NOMO-1 (cell line): Measurements from ENCODE around the gene TMTC4.
"Not testable (repeated sequence)": the region's sequence is repeated elsewhere in the genome, so short reads cannot be mapped to it uniquely, and the experiment has no call there.

Experiments used
- DNase-seq, 2 experiments: peaks; one replicate each; lab custom pipeline; 2025; ENCODE audit not compliant: unreplicated experiment in 2 of 2; lab: John Stamatoyannopoulos, UW

TMTC4 gene

DNA sequence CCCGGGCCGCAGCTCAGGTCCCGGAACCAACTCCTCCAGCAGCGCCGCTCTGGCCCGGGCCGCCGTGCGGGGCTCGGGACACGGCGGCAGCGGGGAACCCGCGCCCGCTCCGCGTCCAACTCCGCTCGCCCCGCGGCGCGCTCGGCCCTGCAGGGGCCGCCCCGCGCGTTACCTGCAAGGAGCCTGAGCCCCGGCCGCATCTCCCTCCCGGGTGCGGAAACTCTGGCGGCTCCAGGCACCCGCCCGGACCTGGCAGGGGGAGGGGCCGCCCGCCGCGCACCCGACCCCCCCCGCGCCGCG, at the start of gene TMTC4:
Gene TMTC4 (minus strand): TSS at position 224 of the 300 bp plus-strand sequence. CDS start 4,433 bp downstream, outside the sequence.
- DNase-seq, result no peak

- no peak for DNase-seq
Measured at GRCh38 chr13:100722517-100722916, 47.9 kb upstream of the TMTC4 start.

DNA sequence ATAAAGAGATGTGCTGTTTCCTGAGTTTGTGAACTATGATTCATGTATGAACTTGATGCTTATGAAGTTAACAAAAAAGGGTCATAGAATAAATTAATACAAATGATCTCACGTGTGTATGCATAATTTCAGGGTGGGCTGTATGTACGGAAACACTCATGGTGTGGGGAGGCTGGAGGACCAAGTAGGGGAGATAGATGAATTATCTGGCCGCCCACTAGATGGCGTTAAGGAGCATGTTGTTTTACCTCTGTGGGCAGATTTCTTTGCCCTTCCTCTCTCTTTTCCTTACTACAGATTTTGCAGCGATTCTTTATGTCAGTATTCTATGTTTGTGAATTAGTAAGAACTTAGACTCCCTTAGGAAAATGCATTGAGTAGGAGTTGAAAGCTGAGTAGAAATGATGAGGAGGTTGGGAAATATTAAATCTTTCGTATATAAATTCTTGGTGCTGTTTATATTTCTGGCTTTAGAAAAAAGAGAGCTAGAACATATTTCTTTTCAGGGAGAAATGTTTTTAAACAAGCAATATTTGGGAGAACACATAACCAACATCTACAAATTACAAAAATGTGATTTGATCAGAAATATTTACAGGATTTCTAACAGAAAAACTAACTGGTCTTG, 47.4 kb upstream of the TMTC4 start:
- peak; percentile 20 to 34 for DNase-seq

- no peak for DNase-seq
Measured at GRCh38 chr13:100715604-100716003, 41.0 kb upstream of the TMTC4 start.

DNA sequence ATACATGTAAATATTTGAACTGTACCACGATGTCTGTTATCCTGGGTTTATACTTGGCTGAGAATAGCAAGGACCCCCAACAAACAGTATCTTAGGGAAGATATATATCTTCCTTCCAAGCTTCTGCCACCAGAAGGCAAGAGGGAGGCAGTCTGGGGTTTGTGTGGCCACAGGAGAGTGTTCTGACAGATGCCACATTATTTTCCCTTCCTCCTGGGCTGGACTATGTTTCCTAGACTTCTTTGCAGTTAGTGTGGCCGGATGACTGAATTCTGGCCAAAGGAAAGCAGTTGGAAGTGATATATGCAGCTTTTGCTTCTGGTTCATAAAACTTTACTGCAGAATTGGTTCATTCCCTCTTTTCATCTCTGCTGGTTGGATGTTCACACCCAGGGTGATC, 39.9 kb upstream of the TMTC4 start:
- no peak for DNase-seq

GRCh38 chr13:100710176-100710575, 35.6 kb upstream of the TMTC4 start:
- no peak for DNase-seq

- DNase-seq, result no peak
Measured at GRCh38 chr13:100707818-100708740, 33.5 kb upstream of the TMTC4 start.

- DNase-seq, result not testable (repeated sequence)
Measured at GRCh38 chr13:100698331-100698730, 23.7 kb upstream of the TMTC4 start.

DNA sequence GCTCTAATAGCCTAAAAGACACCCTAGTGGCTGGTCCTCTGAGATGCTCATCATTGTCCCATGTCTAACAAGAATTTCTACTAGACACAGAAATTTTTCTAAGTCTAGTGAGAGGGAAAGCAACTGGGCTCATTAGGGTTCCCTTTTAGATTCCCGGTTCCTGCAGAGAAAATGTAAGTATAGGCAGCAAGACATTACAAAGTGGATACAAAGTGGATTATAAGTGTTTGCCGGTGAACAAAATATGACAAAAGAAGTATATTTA, 20.8 kb upstream of the TMTC4 start:
- no peak for DNase-seq

DNA sequence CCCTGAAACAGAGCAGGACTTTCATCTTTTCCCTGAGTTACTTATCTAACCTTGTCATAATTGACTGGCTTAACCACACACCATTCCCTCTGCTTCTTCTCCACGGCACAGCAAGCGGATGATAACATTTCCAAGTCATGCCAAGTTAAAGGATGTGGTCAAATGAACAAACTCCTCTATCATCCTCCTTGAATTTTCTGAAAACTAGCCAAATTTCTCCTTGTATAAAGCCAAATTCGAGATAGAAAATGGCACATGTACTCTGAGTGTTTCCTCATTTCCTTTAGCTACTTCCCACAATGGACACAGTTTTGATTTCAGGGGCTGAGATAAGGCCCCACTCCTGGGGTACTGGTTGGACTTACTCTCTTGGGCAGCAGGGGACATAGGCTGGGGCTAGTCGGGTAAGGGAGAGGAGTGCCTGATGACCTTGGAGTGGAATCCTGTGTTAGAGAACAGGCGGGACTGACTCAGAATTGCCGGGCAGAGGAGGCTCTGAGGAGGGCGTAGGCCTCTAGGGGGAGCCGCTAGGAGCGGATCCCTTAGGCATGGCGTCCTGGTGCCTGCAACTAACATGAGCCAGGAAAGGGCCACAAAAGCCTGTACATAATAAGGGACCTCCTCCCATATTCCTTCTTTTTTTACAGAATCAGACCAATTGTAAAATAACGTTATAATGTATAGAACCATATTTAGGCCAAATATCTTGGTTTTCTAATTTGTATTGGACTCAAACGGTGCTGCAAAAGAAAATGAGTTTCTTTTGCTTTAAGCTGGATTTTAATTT, 20.3 kb upstream of the TMTC4 start:
- DNase-seq, result no peak

- DNase-seq, result no peak
Measured at GRCh38 chr13:100689191-100689590, 14.6 kb upstream of the TMTC4 start.

DNA sequence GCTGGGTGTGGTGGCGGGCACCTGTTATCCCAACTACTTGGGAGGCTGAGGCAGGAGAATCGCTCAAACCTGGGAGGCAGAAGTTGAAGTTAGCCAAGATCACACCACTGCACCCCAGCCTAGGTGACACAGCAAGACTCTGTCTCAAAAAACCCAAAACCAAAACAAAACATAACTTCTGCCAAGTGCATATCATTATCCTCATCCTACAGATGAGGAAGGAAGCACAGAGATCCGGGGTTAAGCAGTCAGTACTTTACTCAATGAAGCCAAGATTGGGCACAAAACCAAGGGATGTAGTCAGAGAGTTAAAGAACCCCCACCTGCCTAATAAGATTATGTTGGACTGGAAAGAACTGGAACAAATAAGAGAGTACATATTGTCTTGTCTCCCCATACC, 5.5 kb upstream of the TMTC4 start:
- no peak for DNase-seq

GRCh38 chr13:100677128-100677527, 2.5 kb upstream of the TMTC4 start:
- not testable (repeated sequence) for DNase-seq

GRCh38 chr13:100675661-100676129, 1.1 kb upstream of the TMTC4 start:
- DNase-seq, result no peak

DNA sequence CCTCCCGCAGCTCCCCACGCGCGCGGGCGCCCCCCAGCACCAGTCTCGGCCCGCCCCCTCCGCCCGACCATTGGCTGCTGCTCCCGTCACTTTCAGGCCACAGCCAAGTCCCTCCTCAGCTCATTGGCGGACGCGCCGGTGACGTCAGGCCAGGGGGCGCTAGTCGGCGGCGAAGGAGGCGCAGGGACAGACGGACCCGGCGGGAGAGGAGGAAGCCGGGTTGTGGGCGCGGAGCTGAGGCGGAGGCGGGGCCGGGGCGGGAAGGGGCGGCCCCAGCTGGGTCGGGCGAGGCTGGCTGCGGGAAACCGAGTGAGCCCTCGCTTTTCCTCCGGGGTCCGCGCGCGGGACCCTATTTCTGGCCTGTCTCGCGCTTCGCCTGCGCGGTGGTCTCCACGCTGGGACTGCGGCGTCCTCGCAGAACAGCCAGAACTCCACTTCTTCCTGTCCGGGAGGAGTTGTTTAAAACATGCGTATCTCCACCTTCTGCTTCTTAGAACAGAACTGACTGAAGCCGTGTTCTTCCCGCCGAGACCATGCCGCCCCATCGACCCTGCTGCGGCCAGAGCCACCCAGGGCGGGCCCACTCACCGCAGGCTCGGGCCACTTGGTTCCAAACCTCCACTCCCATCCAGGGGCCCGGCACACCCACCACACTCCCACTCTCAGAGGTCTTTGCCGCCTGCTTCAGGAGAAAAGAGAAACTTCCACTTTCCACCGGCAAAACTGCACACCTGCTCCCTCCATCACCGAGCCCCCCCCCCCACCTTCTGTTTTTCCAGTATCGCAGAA, 471 bp upstream of the TMTC4 start:
- peak; percentile 93 to 98 for DNase-seq

GRCh38 chr13:100673713-100674571, 653 bp downstream of the TMTC4 start:
- DNase-seq, result peak; percentile 52 to 74

DNA sequence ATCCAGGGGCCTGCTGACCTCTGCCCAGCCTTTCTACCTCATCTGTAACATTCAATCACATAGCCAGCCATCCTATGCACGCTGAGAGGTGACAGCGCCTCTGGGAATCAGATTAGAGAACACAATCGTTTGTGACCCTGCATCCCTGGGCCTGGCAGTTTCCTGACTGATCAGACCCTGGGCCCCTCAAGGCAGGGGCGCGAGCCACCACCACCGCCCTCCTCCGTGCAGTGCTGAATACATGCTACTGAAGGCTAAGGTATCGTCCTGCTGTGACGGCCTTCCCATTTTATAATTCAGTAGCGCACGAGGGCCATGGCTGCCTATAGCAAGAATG, 1.3 kb downstream of the TMTC4 start:
- no peak for DNase-seq

GRCh38 chr13:100671389-100672182, 3.0 kb downstream of the TMTC4 start:
- no peak for DNase-seq

- no peak for DNase-seq
Measured at GRCh38 chr13:100668408-100668807, 6.2 kb downstream of the TMTC4 start.
